Activated naive CD4-positive, alpha-beta T cell treated with anti-CD3 and anti-CD28 coated beads, Interleukin-2, amount 10 ng/mL, durations not matched to agents 7 days and 5 days (primary cell): ENCODE results near the gene RANBP3.
"Not testable (repeated sequence)": the region's sequence is repeated elsewhere in the genome, so short reads cannot be mapped to it uniquely, and the experiment has no call there.

Experiments used
- CTCF ChIA-PET: fragments of 350-600 bp; sonication (Branson Sonifier 250); formaldehyde crosslinking; loops from one replicate; lab custom pipeline; 2021; ENCODE audit warnings: antibody characterized with exemption; lab: Charles Lee
- DNase-seq: peaks from one replicate; pipeline ENCODE4 v3.0.0-alpha.2; 2020
- H3K27ac Mint-ChIP-seq: one replicate; pipeline ENCODE4 v1.8.0; 2021; ENCODE audit warnings: mild to moderate bottlenecking, moderate library complexity, mixed read lengths
- H3K27me3 Mint-ChIP-seq: one replicate; pipeline ENCODE4 v1.8.0; 2021; ENCODE audit warnings: mild to moderate bottlenecking, mixed read lengths
- H3K36me3 Mint-ChIP-seq: one replicate; pipeline ENCODE4 v1.8.0; 2021; ENCODE audit warnings: mixed read lengths
- H3K4me1 Mint-ChIP-seq: one replicate; pipeline ENCODE4 v1.8.0; 2021; ENCODE audit warnings: mixed read lengths
- H3K4me3 Mint-ChIP-seq: one replicate; pipeline ENCODE4 v1.8.0; 2021; ENCODE audit warnings: mild to moderate bottlenecking, moderate library complexity, mixed read lengths
- H3K9me3 Mint-ChIP-seq: one replicate; pipeline ENCODE4 v1.8.0; 2021; ENCODE audit warnings: mixed read lengths

Gene RANBP3

GRCh38 chr19:5977785-5978605 lies at the start of gene RANBP3:
RANBP3 (minus strand) TSS chr19:5978140; CDS start chr19:5978082, 58 bp downstream.
- H3K9me3 Mint-ChIP-seq: no peaks in the 10 kb centered on the region
- peak within 1 kb of the TSS; percentile 89 for H3K27ac Mint-ChIP-seq
- peaks cover 5% of the 10 kb centered on the region for H3K27me3 Mint-ChIP-seq
- peaks cover 31% of the 10 kb centered on the region for H3K36me3 Mint-ChIP-seq
- CTCF ChIA-PET: interaction anchor here (1.1 to 6.3 kb wide), 5 partner anchors 9 to 174 kb away, joined by 3 to 41 read pairs (median 9); no protein-coding TSS in a partner anchor
- H3K4me1 Mint-ChIP-seq: peaks cover 68% of the 10 kb centered on the region
- peak within 1 kb of the TSS; percentile 98 for H3K4me3 Mint-ChIP-seq
- peak; percentile 98 for DNase-seq

- CTCF ChIA-PET: interaction anchor here (0.6 kb wide), 1 partner anchor 43 kb away, joined by 3 read pairs; no protein-coding TSS in a partner anchor
- H3K9me3 Mint-ChIP-seq: no peaks in the 10 kb centered on the region
- no peak overlapping the region for H3K27ac Mint-ChIP-seq
- no peaks in the 10 kb centered on the region for H3K36me3 Mint-ChIP-seq
- DNase-seq: no peak
- H3K4me1 Mint-ChIP-seq: no peaks in the 10 kb centered on the region
- H3K4me3 Mint-ChIP-seq: no peak overlapping the region
- H3K27me3 Mint-ChIP-seq: peaks cover 8% of the 10 kb centered on the region
Observed at GRCh38 chr19:6026390-6027227, 48.7 kb upstream of the RANBP3 start.

GRCh38 chr19:6024756-6025155 lies 46.8 kb upstream of the RANBP3 start:
- not testable (repeated sequence) for H3K36me3 Mint-ChIP-seq, H3K4me1 Mint-ChIP-seq, H3K4me3 Mint-ChIP-seq, H3K9me3 Mint-ChIP-seq, H3K27ac Mint-ChIP-seq, DNase-seq
- H3K27me3 Mint-ChIP-seq: peaks cover 11% of the 10 kb centered on the region
- CTCF ChIA-PET: interaction anchor here (1.2 kb wide), 1 partner anchor 221 kb away, joined by 4 read pairs; no protein-coding TSS in a partner anchor

- peaks cover 11% of the 10 kb centered on the region for H3K4me1 Mint-ChIP-seq
- no peak overlapping the region for H3K27ac Mint-ChIP-seq
- no peak overlapping the region for H3K4me3 Mint-ChIP-seq
- CTCF ChIA-PET: interaction anchor here (2.3 to 3.7 kb wide), 3 partner anchors 36 to 220 kb away, joined by 26 to 48 read pairs (median 45); partner anchors contain the start of gene NRTN
- peaks cover 13% of the 10 kb centered on the region for H3K27me3 Mint-ChIP-seq
- H3K9me3 Mint-ChIP-seq: no peaks in the 10 kb centered on the region
- no peak for DNase-seq
- H3K36me3 Mint-ChIP-seq: no peaks in the 10 kb centered on the region
Observed at GRCh38 chr19:6023936-6024335, 46.0 kb upstream of the RANBP3 start.

GRCh38 chr19:6023085-6023682 lies 45.2 kb upstream of the RANBP3 start:
- Mint-ChIP-seq H3K36me3 (no peaks in the 10 kb centered on the region), H3K9me3 (no peaks in the 10 kb centered on the region), H3K27ac (no peak overlapping the region), H3K4me1 (peaks cover 11% of the 10 kb centered on the region), H3K27me3 (peaks cover 13% of the 10 kb centered on the region), H3K4me3 (no peak overlapping the region)
- CTCF ChIA-PET: interaction anchor here (0.6 to 3.7 kb wide), 19 partner anchors 10 to 219 kb away, joined by 3 to 48 read pairs (median 6); partner anchors contain the start of genes NDUFA11, NRTN, RANBP3 and VMAC
- no peak for DNase-seq

GRCh38 chr19:6022570-6023064 lies 44.7 kb upstream of the RANBP3 start:
- Mint-ChIP-seq H3K4me1 (peaks cover 11% of the 10 kb centered on the region), H3K36me3 (no peaks in the 10 kb centered on the region), H3K27me3 (peaks cover 13% of the 10 kb centered on the region), H3K4me3 (no peak overlapping the region), H3K27ac (no peak overlapping the region), H3K9me3 (no peaks in the 10 kb centered on the region)
- CTCF ChIA-PET: interaction anchor here (0.6 to 3.7 kb wide), 22 partner anchors 9 to 219 kb away, joined by 3 to 48 read pairs (median 4); partner anchors contain the start of genes NDUFA11, NRTN, RANBP3 and VMAC
- no peak for DNase-seq

- peaks cover 11% of the 10 kb centered on the region for H3K4me1 Mint-ChIP-seq
- DNase-seq: peak; percentile 88
- CTCF ChIA-PET: interaction anchor here (0.6 to 3.7 kb wide), 26 partner anchors 8 to 218 kb away, joined by 3 to 48 read pairs (median 4); partner anchors contain the start of genes NDUFA11, NRTN, RANBP3 and VMAC
- no peak overlapping the region for H3K27ac Mint-ChIP-seq
- no peaks in the 10 kb centered on the region for H3K9me3 Mint-ChIP-seq
- H3K4me3 Mint-ChIP-seq: no peak overlapping the region
- H3K27me3 Mint-ChIP-seq: peaks cover 14% of the 10 kb centered on the region
- H3K36me3 Mint-ChIP-seq: no peaks in the 10 kb centered on the region
Observed at GRCh38 chr19:6021878-6022569, 44.1 kb upstream of the RANBP3 start.

- Mint-ChIP-seq H3K36me3 (no peaks in the 10 kb centered on the region), H3K4me3 (no peak overlapping the region), H3K4me1 (peaks cover 11% of the 10 kb centered on the region), H3K27ac (no peak overlapping the region), H3K9me3 (no peaks in the 10 kb centered on the region), H3K27me3 (peaks cover 17% of the 10 kb centered on the region)
- no peak for DNase-seq
- CTCF ChIA-PET: interaction anchor here (0.8 to 3.7 kb wide), 11 partner anchors 12 to 217 kb away, joined by 3 to 48 read pairs (median 4); partner anchors contain the start of genes NDUFA11, NRTN and VMAC
Observed at GRCh38 chr19:6020972-6021805, 43.2 kb upstream of the RANBP3 start.

GRCh38 chr19:6020166-6020882 lies 42.4 kb upstream of the RANBP3 start:
- Mint-ChIP-seq H3K36me3 (no peaks in the 10 kb centered on the region), H3K27me3 (peaks cover 17% of the 10 kb centered on the region), H3K27ac (no peak overlapping the region), H3K4me3 (no peak overlapping the region), H3K9me3 (no peaks in the 10 kb centered on the region), H3K4me1 (peaks cover 11% of the 10 kb centered on the region)
- CTCF ChIA-PET: interaction anchor here (0.9 to 3.7 kb wide), 3 partner anchors 32 to 216 kb away, joined by 4 to 48 read pairs (median 45); partner anchors contain the start of gene NRTN
- no peak for DNase-seq

GRCh38 chr19:6018786-6019185 lies 40.8 kb upstream of the RANBP3 start:
- CTCF ChIA-PET: interaction anchor here (0.8 to 1.5 kb wide), 6 partner anchors 9 to 215 kb away, joined by 3 to 5 read pairs (median 4); partner anchors contain the start of gene NRTN
- H3K27ac Mint-ChIP-seq: no peak overlapping the region
- H3K27me3 Mint-ChIP-seq: peaks cover 17% of the 10 kb centered on the region
- H3K9me3 Mint-ChIP-seq: no peaks in the 10 kb centered on the region
- H3K36me3 Mint-ChIP-seq: no peaks in the 10 kb centered on the region
- no peak overlapping the region for H3K4me3 Mint-ChIP-seq
- peaks cover 11% of the 10 kb centered on the region for H3K4me1 Mint-ChIP-seq
- no peak for DNase-seq

GRCh38 chr19:6017576-6017975 lies 39.6 kb upstream of the RANBP3 start:
- CTCF ChIA-PET: interaction anchor here (0.9 to 1.5 kb wide), 4 partner anchors 30 to 214 kb away, joined by 3 to 5 read pairs (median 4); partner anchors contain the start of gene NRTN
- no peak overlapping the region for H3K4me3 Mint-ChIP-seq
- peaks cover 11% of the 10 kb centered on the region for H3K4me1 Mint-ChIP-seq
- H3K27ac Mint-ChIP-seq: no peak overlapping the region
- no peaks in the 10 kb centered on the region for H3K9me3 Mint-ChIP-seq
- H3K27me3 Mint-ChIP-seq: peaks cover 17% of the 10 kb centered on the region
- no peaks in the 10 kb centered on the region for H3K36me3 Mint-ChIP-seq
- DNase-seq: no peak
